Ovary (tissue), 9 donors: ENCODE measurements around the gene KCNMA1. TPM values are rescaled to one million over a fixed set of nuclear protein-coding genes. Genes with fewer than 3 reads are reported as not detected.

Experiments used
- DNase-seq, 5 donors: peaks; one replicate each; pipeline ENCODE4 v3.0.0-alpha.2; 2019 to 2020
- H3K27ac ChIP-seq, 2 donors: fragments of 200-600 bp; one replicate each; pipeline versions ENCODE4 v1.5.1 to v1.8.0; 2019 to 2022
- H3K27me3 ChIP-seq: fragments of 200-600 bp; one replicate; pipeline ENCODE4 v1.8.0; 2022
- H3K36me3 ChIP-seq: fragments of 200-600 bp; sonication (generic); one replicate; pipeline ENCODE4 v1.5.1; 2019
- H3K4me1 ChIP-seq: one replicate; pipeline ENCODE4 v1.8.1; 2013; ENCODE audit warnings: mild to moderate bottlenecking, moderate library complexity; ENCODE audit not compliant: insufficient read depth
- H3K4me3 ChIP-seq: fragments of 200-600 bp; sonication (generic); one replicate; pipeline ENCODE4 v1.5.1; 2017
- H3K9me3 ChIP-seq, 2 donors: fragments of 200-600 bp in 1 of 2; sonication (generic) in 1 of 2; one replicate each; pipeline versions ENCODE4 v1.5.1 to v1.8.1; 2013 to 2019; ENCODE audit warnings: mild to moderate bottlenecking in 1 of 2, moderate library complexity in 1 of 2
- EP300 ChIP-seq: sonication (generic); formaldehyde crosslinking; IDR thresholded peaks from one replicate; pipeline ENCODE4 v1.6.1; 2017; ENCODE audit warnings: antibody characterized with exemption
- POLR2A ChIP-seq: fragments of 450-650 bp; IDR thresholded peaks from one replicate; pipeline ENCODE4 v1.6.1; 2017; ENCODE audit warnings: antibody characterized with exemption, mild to moderate bottlenecking, moderate library complexity
- WGBS, 3 donors: extraction: QIAGEN DNeasy Blood & Tissue Kit in 1 of 3; methylation state at CpG; one replicate each; pipeline versions ENCODE4 v1.1.5 to v1.1.7; 2013 to 2017; 5-methylcytosine and 5-hydroxymethylcytosine counted together
- intact Hi-C, 4 donors: fragments of 100-400 bp; cut with DNase I; formaldehyde crosslinking; loops; one replicate each; pipeline versions ENCODE4 v1.11.0 to v1.15.1; 2022 to 2023
- polyA plus RNA-seq, 2 donors: library from polyadenylated mRNA; stranded (reverse); fragments of 200-250 nt in 1 of 2; fragments of 350-450 nt in 1 of 2; fragmentation: Illumina TruSeq in 1 of 2; extraction: RNeasy Lipid Tissue Mini Kit (QIAGEN cat#74804) in 1 of 2; gene quantifications; one replicate each; pipeline ENCODE4 v1.2.3, GENCODE V29; 2013 to 2014
- total RNA-seq, 7 donors: library from RNA; depleted of rRNA in 2 of 7; stranded (reverse); fragments of >200 nt in 2 of 7; fragmentation: NEBNext Ultra II Directional in 3 of 7; extraction: Animal tissue kit (Norgen Biotek cat#: 25700) in 3 of 7; gene quantifications; one replicate each; pipeline versions ENCODE4 v1.1.0 to v1.2.4, GENCODE V29; 2016 to 2023
- TF ChIP-seq, protein P1 (sequence below), 3 donors: fragments of 450-650 bp in 2 of 3; fragments of 200-600 bp in 1 of 3; IDR thresholded peaks; one replicate each; pipeline versions ENCODE4 v1.5.1 to v1.8.0; 2016 to 2022; ENCODE audit warnings: antibody characterized with exemption in 3 of 3, mild to moderate bottlenecking in 1 of 3
- donor health status: DM: no; HTN: no; CAD: no; lungs with moderate emphysema.
- donor health status: DM: no; HTN: no; CAD: no.
- donor health status: Bipolar disorder and iron deficiency.
- donor health status: DM: yes; HTN: yes; CAD: no.
- donor health status: DM: no; HTN: no; CAD: no.
- donor health status: DM: yes; HTN: yes; CAD: no.

The KCNMA1 gene
- total and polyA plus RNA-seq, 9 donors: 7.0 to 83.8 (median 25.1) TPM

DNA sequence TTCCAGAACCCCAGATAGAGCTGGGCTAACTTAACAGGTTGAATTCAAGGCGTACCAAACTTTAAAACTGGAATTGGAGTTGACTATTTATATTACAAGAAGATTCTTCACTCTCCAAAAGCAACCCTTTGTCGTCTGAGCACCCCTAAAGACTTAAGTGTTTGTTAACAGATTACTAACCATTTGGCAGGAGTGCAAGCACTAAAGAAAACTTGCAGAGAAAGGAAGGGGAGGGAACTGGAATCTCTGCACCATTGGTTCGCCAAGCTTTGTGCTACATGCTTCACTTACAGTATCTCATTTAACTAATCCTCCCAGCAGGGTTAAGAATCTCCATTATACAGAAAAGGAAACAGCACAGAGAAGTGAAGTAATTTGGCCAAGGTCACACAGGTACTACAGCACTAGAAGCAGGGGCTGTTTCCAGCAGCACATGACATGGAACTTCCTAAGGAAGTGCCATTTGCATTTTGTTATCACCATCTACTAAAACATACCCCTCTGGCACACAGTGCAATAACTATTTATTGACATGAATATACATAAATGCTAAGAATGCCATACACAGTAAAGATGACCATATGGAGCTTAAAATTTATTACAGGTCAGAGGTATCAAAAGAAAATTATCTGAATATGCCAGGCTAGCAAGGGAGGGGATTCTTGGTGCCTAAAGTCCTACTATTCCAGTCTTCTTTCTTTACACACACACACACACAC, 201.2 kb downstream of the KCNMA1 start:
- TF ChIP-seq POLR2A (no peak), EP300 (no peak)
- TF ChIP-seq, protein P1, sequence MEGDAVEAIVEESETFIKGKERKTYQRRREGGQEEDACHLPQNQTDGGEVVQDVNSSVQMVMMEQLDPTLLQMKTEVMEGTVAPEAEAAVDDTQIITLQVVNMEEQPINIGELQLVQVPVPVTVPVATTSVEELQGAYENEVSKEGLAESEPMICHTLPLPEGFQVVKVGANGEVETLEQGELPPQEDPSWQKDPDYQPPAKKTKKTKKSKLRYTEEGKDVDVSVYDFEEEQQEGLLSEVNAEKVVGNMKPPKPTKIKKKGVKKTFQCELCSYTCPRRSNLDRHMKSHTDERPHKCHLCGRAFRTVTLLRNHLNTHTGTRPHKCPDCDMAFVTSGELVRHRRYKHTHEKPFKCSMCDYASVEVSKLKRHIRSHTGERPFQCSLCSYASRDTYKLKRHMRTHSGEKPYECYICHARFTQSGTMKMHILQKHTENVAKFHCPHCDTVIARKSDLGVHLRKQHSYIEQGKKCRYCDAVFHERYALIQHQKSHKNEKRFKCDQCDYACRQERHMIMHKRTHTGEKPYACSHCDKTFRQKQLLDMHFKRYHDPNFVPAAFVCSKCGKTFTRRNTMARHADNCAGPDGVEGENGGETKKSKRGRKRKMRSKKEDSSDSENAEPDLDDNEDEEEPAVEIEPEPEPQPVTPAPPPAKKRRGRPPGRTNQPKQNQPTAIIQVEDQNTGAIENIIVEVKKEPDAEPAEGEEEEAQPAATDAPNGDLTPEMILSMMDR (IDR thresholded peaks at IDR 0.05): no peak
- no peaks in the 10 kb centered on the region for H3K36me3 ChIP-seq
- H3K4me1 ChIP-seq: no peaks in the 10 kb centered on the region
- no peaks in the 10 kb centered on the region for H3K27me3 ChIP-seq
- intact Hi-C loops: no loop called here
- DNase-seq: no peak
- no peak overlapping the region for H3K4me3 ChIP-seq
- H3K9me3 ChIP-seq: no peaks in the 10 kb centered on the region
- no peak overlapping the region for H3K27ac ChIP-seq
- WGBS, 3 donors: 73 to 82% (median 75%) methylated on average over 3 of the region's 3 CpGs

DNA sequence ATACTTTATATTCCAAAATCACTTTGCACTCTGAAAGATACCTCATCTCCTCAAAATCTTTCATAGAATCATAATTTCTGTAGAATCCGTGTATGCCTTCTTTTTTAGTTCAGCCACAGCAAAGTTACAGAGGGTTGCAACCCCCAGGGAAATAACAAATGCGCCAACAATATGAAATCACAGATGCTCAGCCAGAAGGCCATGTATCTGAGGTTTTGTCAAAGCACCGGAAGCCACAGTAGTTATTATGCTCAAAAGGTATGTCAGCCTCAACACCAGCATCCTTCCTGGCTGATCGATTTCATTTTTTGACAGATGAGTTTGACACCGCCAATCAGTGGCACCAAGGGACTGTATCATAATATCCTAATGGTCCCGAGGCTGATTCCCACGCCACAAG, 204.1 kb downstream of the KCNMA1 start:
- Histone ChIP-seq H3K4me3 (no peak overlapping the region), H3K27me3 (no peaks in the 10 kb centered on the region), H3K4me1 (no peaks in the 10 kb centered on the region), H3K36me3 (no peaks in the 10 kb centered on the region), H3K27ac (no peak overlapping the region), H3K9me3 (no peaks in the 10 kb centered on the region)
- 89 to 94% (median 94%) methylated on average over 7 of the region's 7 CpGs for WGBS, 3 donors
- TF ChIP-seq, protein P1 (IDR thresholded peaks at IDR 0.05): no peak
- TF ChIP-seq POLR2A (no peak), EP300 (no peak)
- intact Hi-C loops: no loop called here
- no peak for DNase-seq

DNA sequence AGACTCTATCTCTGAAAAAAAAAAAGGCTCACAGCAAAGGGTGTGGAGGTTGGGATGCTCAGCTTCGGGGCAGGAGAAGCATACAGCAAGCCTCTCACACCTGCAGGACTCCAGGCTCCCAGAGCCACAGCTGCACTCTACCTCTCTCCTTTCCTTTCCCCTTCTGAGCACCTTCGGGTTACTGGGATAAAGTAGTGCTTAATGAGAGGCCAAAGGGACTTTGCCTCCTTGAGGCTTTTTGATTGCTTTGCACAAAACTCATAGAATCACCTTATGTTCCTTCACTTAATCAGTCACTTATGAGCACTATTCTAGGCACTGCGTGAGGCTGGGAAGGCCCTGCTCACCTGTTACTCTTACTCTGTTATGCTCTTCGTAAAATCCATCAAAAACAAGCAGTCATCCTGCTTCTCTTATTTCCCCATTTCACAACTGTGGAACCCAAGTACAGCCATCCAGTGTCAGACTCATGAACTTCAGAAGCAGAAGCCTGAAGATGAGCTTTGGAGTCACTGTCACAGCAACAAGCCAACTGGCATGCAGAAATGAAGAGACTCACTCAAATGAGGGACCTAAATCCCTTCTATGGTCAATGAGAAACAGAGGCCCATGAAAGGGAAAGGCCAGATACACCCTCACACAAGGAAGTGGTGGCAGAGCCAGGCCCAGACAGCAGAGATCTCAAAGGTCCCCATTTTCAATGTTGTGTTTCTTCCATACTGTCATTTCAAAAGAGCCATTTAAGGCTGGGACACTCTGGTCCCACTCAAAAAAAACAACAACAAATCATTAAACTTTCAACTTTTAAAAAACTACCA, 205.4 kb downstream of the KCNMA1 start:
- Histone ChIP-seq H3K36me3 (no peaks in the 10 kb centered on the region), H3K27me3 (no peaks in the 10 kb centered on the region), H3K4me3 (no peak overlapping the region), H3K27ac (no peak overlapping the region), H3K4me1 (no peaks in the 10 kb centered on the region), H3K9me3 (no peaks in the 10 kb centered on the region)
- DNase-seq: no peak
- WGBS, 3 donors: 90 to 98% (median 92%) methylated on average over 4 of the region's 4 CpGs
- intact Hi-C loops: no loop called here
- TF ChIP-seq, protein P1 (IDR thresholded peaks at IDR 0.05): no peak
- TF ChIP-seq EP300 (no peak), POLR2A (no peak)

DNA sequence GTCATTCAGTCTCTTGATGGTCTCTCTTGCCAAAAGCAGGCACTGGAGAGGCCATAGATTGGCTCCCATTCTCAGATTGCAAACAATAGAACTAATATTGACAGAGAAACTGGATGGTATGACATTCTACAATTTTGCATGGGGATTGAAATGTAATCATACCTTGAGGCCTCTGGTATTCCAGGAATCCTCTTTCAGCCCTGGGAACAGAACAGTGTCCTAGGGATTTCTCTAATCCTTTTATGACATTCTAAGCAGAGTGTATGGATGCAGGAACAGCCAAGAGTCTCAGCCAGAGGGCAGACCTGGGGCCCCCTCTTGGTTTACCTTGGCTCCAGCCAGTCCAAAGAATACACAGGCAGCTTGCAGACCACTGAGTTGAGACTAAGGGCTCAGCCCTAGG, 206.4 kb downstream of the KCNMA1 start:
- intact Hi-C loops: no loop called here
- TF ChIP-seq, protein P1 (IDR thresholded peaks at IDR 0.05): no peak
- no peak for TF ChIP-seq POLR2A
- no peaks in the 10 kb centered on the region for H3K27me3 ChIP-seq
- no peaks in the 10 kb centered on the region for H3K36me3 ChIP-seq
- no peak overlapping the region for H3K4me3 ChIP-seq
- no peaks in the 10 kb centered on the region for H3K9me3 ChIP-seq
- DNase-seq: no peak
- H3K27ac ChIP-seq: no peak overlapping the region
- no peaks in the 10 kb centered on the region for H3K4me1 ChIP-seq
